ENCODE data around the gene TMEM72. TPM values are rescaled to one million over a fixed set of nuclear protein-coding genes. Genes with fewer than 3 reads are reported as not detected.

TMEM72 gene
- total and polyA plus RNA-seq, 2 donors (not counting 3 experiments of a cell fraction or from before 2014, with no cell fraction given): not detected

DNA sequence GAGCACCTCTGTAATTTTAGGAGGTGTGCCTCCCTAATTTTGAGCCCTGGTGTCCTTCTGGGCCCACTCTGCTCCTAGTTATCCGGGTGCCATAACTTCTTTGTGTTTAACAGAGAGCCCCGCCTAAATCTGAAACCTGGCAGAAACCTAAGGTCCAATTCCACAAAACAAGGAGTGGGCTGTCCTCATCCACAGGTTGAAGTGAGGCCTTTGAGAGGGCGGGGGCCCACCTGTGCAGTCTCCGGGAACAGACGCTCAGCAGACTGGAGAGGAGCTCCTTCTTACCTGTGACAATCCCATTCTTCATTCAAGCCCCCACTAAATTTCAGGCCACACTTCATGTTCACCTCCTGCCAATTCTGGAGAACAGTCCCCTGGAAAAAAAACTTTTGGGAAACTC is 10.9 kb downstream of the TMEM72 start:
- POLR2A ChIA-PET: no interaction called here
- no peaks in the 10 kb centered on the region for H3K79me2 ChIP-seq (ENCODE audit: control insufficient read depth, insufficient read depth, low read length)
- H4K20me1 ChIP-seq (replicated peaks; ENCODE audit: control insufficient read depth, extremely low read depth, insufficient read depth, low read length): no peaks in the 10 kb centered on the region
- CTCF ChIA-PET: no interaction called here
- BruUV-seq (replicated peaks): no TSS peak
- no peak overlapping the region for H3K9ac ChIP-seq (replicated peaks; ENCODE audit: extremely low read depth, insufficient read depth, low read length)
- H3K9me1 ChIP-seq (replicated peaks; ENCODE audit: control insufficient read depth, extremely low read depth, insufficient read depth, low read length): no peaks in the 10 kb centered on the region
- H3K9me3 ChIP-seq (replicated peaks; ENCODE audit: control insufficient read depth, insufficient read depth, low read length): no peaks in the 10 kb centered on the region
- no peak overlapping the region for H3K27ac ChIP-seq (ENCODE audit: insufficient read depth, low read depth, low read length)
- H3K36me3 ChIP-seq (ENCODE audit: control insufficient read depth in 2 of 2, extremely low read depth in 1 of 2, insufficient read depth in 2 of 2, low read length in 2 of 2): no peaks in the 10 kb centered on the region
- H2AFZ ChIP-seq (ENCODE audit: low read depth, low read length): no peak overlapping the region
- no peak for FAIRE-seq
- TF ChIP-seq JUN (IDR thresholded peaks at IDR 0.05; ENCODE audit: borderline replicate concordance, insufficient read depth, insufficient read length, low read depth) (no peak), MAX (IDR thresholded peaks at IDR 0.05; ENCODE audit: insufficient read depth, insufficient read length) (no peak), POLR2A (IDR thresholded peaks at IDR 0.05; ENCODE audit: low read depth, low read length) (no peak), FOS (IDR thresholded peaks at IDR 0.05; ENCODE audit: borderline replicate concordance, insufficient read depth, low read length) (no peak), EZH2 (IDR thresholded peaks at IDR 0.05; ENCODE audit: borderline replicate concordance, low read depth, low read length, severe bottlenecking) (no peak), GATA2 (IDR thresholded peaks at IDR 0.05; ENCODE audit: insufficient read depth, insufficient read length, low read depth, low read length) (no peak), POLR2AphosphoS5 (IDR thresholded peaks at IDR 0.05; ENCODE audit: insufficient read depth, low read depth, low read length) (no peak), MYC (IDR thresholded peaks at IDR 0.05; ENCODE audit: low read depth, low read length) (no peak), CTCF (IDR thresholded peaks at IDR 0.05; ENCODE audit: extremely low read depth in 1 of 2, insufficient read depth in 1 of 2, low read depth in 1 of 2, low read length in 2 of 2) (no peak)
- H3K4me1 ChIP-seq (ENCODE audit: control insufficient read depth, extremely low read depth, insufficient read depth, low read length): no peaks in the 10 kb centered on the region
- peaks cover 0 to under 1% of the 10 kb centered on the region in 2 experiments for H3K27me3 ChIP-seq (ENCODE audit: control insufficient read depth in 2 of 2, insufficient read depth in 2 of 2, low read length in 2 of 2)
- no peak for DNase-seq (ENCODE audit: low read depth, low spot score)
- H3K4me2 ChIP-seq (ENCODE audit: insufficient read depth, low read length): no peak overlapping the region
- no peak overlapping the region for H3K4me3 ChIP-seq (replicated peaks in 1 of 3; ENCODE audit: insufficient read depth in 1 of 3, low read depth in 1 of 3, low read length in 3 of 3)
- dilution Hi-C loops (cut with MboI; ENCODE audit: extremely low pct_ligation_motif_present, low sequenced_read_pairs): no loop called here
- intact Hi-C loops (cut with micrococcal nuclease): loop anchor here (2.0 kb wide), 1 partner anchor 41 kb away; no protein-coding TSS in a partner anchor
